ENCODE measurements around the gene ANKRD13A.
"Not testable (repeated sequence)": the region's sequence is repeated elsewhere in the genome, so short reads cannot be mapped to it uniquely, and the experiment has no call there.

The ANKRD13A gene

DNA sequence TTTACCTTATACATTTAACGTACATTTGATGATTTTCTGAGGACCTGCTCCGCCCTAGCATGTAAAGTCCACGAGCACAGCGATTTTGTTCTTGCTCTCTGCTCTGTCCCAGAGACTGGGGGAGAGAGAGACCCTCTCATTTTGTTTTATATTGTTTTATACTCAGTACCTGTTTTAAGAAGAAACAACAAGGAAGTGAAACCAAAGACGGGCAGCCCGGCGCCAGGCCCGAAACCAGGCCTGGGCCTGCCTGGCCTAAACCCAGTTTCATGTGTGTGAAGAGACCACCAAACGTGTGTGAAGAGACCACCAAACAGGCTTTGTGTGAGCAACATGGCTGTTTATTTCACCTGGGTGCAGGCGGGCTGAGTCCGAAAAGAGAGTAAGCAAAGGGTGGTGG is 49.8 kb downstream of the ANKRD13A start:
- DNase-seq: not testable (repeated sequence)

DNA sequence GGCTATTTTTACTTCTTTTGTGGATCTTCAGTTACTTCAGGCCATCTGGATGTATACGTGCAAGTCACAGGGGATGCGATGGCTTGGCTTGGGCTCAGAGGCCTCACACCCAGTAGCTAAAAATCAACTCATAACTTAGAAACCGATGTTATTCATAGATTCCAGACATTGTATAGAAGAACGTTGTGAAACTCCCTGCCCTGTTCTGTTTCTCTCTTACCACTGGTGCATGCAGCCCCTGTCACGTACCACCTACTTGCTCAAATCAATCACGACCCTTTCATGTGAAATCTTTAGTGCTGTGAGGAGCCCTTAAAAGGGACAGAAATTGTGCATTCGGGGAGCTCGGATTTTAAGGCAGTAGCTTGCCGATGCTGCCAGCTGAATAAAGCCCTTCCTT is 50.4 kb downstream of the ANKRD13A start:
- not testable (repeated sequence) for DNase-seq

DNA sequence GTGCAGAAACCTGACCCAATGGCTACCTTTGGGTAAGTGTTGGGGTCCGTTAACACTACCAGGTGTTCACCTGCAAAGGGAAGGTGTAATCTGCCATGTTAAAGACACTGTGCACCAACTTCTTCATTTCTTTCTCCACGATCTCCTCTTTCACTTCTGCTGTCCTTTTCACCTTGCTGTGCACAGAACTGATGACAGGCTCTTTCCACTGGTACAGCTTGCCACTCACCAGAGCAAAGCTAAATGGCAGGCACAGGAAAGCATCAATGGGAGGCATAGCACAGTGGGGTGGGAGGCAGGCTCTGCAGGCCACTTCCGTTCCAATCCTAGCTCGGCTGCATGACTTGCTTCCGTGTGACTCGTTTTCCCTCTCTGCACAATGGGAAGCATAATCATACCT is 51.7 kb downstream of the ANKRD13A start:
- DNase-seq: no peak

DNA sequence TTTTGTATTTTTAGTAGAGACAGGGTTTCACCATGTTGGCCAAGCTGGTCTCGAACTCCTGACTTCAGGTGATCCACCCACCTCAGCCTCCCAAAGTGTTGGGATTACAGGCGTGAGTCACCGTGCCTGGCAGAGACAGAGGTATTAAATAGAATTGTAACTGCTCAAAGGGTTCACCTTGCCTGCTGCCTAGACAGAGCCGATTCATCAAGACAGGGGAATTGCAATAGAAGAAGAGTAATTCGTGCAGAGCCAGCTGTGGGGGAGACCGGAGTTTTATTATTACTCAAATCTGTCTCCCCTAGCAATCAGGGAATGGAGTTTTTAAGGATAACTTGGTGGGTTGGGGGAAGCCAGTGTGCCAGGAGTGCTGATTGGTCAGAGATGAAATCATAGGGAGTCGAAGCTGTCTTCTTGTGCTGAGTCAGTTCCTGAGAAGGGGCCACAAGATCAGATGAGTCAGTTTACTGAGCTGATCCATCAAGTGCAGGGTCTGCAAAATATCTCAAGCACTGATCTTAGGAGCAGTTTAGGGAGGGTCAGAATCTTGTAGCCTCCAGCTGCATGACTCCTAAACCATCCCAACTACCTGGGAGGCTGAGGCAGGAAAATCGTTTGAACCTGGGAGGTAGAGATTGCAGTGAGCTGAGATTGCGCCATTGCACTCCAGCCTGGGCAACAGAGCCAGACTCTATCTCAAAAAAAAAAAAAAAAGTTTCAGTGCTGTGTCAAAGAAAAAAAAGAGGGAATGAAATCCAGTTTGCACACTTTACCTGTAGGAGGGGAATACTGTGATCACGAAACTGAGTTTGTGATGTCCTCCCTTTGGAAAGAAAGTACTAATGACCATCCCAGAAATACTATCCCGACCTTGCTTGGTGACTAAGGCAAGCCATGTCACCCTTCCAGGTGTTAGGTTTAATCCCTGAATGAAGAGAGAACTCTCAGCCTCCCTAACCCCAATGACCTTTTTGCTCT is 56.4 kb downstream of the ANKRD13A start:
- not testable (repeated sequence) for DNase-seq

DNA sequence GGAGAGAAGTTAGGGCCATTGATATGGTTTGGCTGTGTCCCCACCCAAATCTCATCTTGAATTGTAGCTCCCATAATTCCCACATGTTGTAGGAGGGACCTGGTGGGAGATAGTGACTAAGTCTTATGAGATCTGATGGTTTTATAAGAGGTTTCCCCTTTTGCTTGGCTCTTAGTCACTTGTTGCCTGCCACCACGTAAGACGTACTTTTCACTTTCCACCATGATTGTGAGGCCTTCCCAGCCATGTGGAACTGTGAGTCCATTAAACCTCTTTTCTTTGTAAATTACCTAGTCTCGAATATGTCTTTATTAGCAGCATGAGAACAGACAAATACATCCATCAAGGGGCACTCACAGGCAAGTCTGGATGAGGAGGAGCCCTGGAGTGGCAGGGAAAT is 57.4 kb downstream of the ANKRD13A start:
- DNase-seq: not testable (repeated sequence)

DNA sequence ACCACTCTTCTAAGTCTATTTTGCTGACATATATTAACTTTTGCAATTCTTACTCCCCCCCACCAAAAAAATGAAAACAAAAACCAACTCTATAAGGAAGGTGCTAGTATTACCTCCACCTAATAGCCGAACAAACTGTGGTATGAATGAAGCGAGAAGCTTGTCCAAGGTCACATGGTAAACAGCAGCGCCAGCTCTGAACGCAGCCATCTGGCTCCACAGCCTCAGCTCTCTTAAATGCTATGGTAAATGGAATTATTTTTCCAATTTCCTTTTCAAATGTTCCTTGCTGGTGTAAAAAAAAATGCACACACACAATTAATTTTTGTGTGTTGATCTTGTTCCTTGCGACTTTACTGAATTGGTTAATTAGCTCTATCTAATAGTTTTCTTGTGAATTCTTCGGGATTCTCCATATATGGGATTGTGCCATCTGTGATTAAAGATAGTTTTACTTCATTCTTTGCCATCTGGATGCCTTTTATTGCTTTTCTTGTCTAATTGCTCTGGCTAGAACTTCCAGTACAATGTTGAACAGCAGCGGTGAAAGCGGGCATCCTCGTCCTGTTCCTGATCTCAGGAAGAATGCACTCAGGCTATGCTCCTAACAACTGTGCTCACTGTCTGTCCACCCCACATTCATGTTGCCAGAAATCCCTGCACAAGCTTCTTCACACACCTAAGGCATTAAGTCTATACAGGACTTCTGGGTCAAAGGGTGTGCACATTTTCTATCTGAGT is 59.8 kb downstream of the ANKRD13A start:
- no peak for DNase-seq

DNA sequence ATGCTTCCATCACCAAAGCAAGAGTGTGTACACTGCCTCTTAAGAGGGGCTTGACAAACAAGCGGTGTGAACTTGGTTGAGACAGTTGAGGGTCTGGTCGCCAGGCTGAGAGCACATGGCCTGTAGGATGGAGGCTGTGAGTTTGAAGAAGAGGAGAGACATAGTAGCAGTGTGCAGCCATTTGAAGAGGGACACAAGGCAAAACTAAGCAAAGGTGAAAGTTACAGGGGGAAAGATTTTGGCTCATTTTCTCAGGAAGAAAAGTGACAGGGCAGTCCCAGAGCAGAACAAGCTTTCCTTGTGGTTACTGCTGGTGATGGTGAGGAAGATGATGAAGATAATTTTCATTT is 60.4 kb downstream of the ANKRD13A start:
- DNase-seq: no peak

DNA sequence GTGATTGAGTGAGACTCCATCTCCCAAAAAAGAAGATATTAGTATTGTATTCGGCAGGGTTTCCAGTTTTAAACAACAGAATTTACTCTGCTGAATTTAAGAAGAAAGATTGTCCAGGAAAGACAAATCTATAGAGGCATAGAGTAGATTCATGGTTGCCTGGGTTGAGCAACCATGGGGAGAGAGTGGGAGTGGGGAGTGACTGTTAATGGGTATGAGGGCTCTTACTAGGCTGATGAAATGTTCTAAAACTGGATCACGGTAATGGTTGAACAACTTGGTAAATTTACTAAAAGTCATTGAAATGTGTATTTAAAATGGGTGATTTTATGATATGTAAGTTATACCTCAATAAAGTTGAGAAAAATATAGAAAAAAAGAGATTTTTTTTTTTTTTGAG is 63.0 kb downstream of the ANKRD13A start:
- DNase-seq: no peak

DNA sequence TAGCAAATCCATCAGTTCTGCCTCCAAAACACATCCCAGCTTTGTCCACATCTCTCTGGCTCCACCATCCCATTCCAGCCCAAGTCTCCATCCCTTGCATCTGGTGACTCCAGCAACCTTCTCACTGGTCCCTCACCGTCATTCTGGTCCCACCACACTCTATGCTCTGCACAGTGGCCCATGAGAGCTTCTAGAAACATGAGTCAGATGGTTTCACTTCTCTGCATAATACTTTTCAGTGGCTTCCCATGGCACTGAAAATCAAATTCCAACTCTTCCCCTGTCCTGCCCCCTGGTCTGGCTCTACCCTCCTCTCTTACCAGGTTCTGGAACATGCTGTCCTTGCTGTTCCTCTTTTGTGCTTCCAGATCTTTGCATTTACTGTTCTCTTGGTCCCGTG is 66.3 kb downstream of the ANKRD13A start:
- DNase-seq: no peak

DNA sequence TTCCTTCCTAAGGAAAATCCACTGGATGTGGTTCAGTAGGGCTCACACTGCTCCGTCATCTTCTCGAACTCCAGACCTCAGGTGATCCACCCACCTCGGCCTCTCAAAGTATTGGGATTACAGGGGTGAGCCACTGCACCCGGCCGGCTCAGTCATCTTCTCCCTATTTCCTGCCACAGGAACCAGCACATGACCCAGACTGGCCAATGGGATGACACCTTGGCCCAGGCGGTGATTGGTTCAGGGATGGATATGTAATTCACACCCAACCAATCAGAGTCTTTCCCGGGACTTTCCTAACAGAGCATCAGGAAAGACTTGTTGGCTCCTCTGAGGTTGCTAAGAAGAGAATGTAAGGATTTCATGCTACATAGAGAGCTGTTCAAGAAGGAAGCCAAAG is 68.3 kb downstream of the ANKRD13A start:
- DNase-seq: no peak

DNA sequence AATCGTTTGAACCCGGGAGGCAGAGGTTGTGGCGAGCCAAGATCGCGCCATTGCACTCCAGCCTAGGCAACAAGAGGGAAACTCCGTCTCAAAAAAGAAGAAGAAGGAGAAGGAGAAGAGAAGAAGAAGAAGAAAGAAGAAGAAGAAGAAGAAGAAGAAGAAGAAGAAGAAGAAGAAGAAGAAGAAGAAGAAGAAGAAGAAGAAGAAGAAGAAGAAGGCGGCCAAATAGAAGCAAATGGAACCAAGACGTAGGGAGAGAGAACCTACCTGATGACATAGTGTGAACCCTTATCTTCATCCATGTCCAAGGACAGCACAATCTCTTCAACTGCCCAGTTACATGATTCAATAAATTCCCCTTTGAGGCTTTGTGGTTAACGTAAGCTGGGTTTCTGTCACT is 68.9 kb downstream of the ANKRD13A start:
- not testable (repeated sequence) for DNase-seq

DNA sequence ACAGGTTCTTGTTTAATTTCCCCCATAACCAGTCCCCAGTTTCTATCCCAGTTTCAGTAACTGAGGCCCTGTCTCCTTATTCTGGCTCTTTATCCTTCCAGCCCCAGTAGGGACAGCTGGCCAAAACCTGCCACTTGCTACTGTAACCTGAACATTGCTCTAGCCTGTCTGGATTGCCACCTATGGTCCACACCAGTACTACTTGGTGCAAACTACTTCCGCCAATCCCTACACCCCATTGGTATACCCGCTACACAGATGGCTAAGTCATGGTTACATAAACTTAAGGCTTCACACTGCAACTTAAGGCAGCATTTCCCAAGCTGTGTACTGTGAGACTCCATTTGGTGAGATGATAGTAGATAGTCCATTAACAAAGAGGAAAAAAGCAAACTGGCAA is 69.4 kb downstream of the ANKRD13A start:
- no peak for DNase-seq

DNA sequence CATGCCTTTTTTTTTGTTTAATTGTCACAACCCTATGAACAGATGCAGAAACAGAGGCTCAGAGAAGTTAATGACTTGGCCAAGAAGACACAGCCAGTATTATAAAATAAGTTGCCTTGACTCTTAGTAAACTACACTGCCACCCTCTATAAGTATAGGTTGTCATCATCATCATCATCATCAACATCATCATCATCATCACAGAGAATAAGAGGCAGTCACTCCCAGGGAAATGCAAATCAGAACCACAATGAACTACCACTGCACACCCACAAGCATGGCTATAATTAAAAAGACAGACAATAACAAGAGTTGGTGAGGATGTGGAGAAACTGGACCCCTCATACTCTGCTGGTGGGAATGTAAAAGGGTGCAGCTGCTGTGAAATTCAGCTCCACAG is 72.3 kb downstream of the ANKRD13A start:
- DNase-seq: no peak

DNA sequence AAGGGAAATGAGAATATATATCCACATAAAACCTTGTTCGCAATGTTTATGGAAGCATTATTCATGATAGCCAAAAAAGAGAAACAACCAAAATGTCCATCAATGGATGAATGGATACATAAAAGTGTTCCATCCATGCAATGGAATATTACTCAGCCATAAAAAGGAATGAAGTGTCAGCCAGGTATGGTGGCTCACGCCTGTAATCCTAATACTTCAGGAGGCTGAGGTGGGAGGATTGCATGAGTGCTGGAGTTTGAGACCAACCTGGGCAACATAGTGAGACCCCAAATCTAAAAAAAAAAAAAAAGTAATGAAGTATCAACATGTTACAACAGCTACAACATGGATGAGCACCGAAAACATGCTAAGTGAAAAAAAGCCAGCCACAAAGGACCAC is 72.7 kb downstream of the ANKRD13A start:
- DNase-seq: no peak

DNA sequence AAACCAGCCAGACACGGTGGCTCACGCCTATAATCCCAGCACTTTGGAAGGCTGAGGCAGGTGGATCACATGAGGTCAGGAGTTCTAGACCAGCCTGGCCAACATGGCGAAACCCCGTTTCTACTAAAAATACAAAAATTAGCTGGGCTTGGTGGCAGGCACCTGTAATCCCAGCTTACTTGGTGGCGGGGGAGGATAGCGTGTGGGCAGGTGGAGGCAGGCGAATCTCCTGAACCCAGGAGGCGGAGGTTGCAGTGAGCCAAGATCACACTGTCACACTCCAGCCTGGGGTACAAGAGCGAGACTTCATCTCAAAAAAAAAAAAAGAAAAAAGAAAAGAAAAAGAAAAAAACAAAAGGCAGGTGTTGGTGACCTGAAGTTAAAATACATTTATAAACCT is 73.4 kb downstream of the ANKRD13A start:
- DNase-seq: not testable (repeated sequence)

DNA sequence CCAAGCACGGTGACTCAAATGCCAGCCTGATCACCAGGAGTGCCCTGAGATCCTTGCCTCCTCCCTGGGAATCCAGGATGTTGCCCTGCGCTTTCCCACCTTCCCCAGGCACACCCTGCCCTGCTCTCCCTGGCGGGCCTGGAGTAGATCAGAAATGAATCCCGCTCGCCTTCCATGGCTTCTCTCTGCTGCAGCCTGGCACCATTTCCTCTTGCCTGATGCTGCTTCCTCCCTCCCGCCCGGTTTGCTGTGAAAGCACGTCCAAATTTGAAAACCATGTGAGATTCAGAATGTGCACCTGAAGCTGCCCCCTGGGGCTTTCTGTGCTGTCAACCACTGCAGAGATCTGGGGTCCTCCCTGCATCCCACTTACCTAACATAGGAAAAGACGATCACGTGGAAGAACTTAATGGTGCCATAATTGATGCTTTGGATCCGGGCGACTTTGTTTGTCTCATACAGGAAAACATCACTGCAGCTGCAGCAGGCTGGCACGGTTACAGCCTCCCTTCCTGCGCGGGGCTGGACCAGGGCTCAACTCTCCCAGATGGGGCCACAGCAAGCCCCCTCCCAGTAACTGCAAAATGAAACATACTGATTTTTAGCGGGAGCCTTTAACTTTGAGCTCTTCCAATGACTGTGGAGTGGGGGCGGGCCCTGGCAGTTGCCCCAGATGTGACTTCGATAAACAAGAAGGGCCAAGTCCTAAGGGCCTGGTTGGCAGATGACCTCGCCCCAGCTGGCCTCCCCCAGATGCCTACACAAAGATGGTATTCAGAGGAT is 74.0 kb downstream of the ANKRD13A start:
- no peak for DNase-seq

DNA sequence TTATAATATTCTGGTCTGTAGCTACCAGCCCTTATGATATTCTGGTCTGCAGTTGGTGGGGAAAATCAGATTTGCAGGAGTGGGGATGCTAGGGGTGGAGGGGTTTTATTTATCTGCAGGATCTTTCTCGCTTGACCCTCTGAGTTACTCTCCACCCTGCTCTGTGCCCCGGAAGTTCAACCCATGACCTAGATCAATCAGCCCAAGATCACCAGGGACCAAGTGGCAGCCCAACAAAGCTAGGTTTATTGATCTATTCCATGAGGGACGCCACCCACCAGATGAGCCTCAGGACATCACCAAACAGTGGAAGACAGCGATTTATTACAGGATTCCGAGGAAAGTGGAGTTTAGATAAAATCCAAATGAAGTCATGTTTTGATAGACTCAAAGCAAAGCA is 74.9 kb downstream of the ANKRD13A start:
- DNase-seq: no peak

DNA sequence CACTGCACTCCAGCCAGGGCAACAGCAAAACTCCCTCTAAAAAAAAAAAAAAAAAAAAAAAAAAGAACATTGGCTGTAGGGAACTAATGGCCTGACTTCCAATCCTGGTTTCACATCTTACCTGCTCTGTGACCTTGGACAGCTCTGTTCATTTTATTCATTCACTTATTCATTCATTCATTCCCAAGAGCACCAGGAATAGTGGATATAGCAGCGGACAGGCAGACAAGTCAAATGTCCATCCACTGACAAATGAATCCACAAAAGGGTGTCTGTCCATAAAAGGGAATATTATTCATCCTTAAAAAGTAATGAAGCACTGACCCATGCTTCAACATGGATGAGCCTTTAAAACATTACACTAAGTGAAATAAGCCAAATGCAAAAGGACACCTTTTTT is 76.7 kb downstream of the ANKRD13A start:
- DNase-seq: no peak

DNA sequence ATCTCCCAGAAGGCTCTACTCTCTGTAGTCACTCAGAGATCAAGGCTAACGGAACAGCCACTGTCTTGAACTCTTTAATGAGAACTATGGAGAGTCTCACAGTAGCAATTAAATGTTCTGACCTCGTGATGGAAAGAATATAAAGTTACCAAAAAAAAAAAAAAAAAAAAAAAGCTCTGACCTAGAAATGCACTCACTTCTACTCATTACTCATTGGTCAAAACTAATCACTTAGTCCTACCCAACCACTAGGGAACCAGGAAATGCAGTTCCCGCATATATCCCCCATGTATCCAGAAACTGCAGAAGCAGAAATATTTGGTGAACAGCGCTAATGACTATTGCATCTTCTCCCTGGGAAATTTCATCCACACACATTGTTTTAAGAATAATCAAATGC is 78.6 kb downstream of the ANKRD13A start:
- DNase-seq: no peak

DNA sequence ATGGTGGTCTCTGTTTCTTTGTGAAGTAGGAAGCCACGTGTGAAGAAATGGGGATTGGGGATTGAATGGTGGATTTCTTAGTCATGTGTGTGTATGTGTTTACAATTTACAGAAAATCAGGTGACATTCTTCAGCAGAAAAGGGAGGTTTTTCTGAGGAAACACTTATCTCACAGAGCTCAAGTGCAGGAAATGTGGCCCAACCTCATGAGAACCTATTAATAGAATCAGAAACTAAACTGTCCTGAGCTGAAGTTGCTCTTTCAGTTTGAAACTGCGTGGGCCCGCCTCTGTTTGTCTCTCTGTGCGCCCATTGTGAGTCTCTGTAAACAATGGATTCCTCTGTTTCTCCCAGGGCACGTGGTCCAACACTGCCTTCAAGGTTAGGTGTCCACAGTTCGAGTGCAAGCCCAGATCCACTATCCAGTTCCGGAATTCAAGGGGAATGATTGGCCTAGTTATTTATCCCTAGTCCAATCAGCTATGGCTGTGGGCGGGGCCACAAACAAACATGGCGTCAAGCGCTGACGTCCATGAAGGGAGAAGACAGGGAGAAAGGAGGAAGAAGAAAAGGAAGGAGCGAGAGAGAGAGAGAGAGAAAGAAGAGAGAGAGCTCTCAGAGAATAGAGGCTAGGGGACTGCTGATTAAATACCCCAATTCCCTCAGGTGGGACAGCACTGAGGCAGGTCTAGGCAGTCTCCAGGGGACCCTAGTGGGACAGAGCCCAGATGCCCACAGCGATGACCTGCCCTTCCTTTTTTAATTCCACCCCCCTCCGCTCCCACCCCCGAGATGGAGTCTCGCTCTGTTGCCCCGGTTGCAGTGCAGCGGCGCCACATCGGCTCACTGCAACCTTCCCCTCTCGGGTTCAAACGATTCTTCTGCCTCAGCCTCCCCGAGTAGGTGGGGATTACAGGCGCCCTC is 80.5 kb downstream of the ANKRD13A start:
- peak; percentile 67 for DNase-seq

DNA sequence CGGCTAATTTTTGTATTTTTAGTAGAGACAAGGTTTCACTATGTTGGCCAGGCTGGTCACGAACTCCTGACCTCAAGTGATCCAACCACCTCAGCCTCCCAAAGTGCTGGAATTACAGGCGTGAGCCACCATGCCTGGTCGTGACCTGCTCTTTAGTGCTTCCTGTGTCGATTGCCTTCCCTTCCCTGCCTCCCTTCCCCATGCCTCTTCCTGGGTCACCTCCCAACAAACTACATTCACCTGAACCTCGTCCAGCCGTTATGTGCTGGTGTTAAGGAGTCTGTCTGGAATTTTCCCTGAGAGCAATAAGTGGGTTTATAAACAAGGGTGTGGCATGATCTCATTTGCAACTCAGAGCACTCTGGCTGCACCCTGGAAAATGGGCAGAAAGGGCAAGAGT is 81.2 kb downstream of the ANKRD13A start:
- DNase-seq: no peak

DNA sequence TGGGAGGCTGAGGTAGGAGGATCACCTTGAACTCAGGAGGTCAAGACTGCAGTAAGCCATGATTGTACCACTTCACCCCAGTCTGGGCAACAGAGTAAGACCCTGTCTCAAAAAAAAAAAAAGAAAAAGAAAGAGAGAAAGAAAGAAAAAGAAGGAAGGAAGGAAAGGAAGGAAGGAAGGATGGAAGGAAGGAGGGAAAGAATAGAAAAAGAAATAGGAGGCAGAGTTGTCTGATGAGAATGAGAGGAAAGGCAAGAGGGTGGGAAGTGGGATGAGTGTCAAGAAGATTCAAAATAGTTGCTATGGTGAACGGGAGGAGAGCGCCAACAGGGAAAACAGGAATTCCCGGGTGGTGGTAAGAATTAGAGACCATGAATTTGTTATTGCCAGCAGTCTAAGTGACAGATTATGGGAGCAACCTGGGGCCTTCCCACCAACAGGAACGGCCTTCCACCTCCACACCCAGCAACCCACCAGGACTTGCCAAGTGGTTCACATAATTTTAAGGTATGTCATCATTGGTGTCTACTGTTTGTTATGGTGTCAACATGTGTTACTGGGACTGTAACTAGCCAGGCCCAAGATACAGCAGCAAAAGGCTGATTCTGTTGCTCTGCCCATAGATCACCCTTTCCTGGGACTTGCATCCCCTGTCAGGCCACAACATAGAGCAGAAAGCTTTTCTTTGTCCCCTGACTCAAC is 85.2 kb downstream of the ANKRD13A start:
- DNase-seq: no peak
